Amygdala (tissue), 56 donors: Measurements from ENCODE around the gene SPINK5.
"Not testable (repeated sequence)": the region's sequence is repeated elsewhere in the genome, so short reads cannot be mapped to it uniquely, and the experiment has no call there.

Experiments used
- DNase-seq, 56 donors: peaks; one replicate each; lab custom pipeline; 2025; lab: John Stamatoyannopoulos, UW

Gene SPINK5, protein sequence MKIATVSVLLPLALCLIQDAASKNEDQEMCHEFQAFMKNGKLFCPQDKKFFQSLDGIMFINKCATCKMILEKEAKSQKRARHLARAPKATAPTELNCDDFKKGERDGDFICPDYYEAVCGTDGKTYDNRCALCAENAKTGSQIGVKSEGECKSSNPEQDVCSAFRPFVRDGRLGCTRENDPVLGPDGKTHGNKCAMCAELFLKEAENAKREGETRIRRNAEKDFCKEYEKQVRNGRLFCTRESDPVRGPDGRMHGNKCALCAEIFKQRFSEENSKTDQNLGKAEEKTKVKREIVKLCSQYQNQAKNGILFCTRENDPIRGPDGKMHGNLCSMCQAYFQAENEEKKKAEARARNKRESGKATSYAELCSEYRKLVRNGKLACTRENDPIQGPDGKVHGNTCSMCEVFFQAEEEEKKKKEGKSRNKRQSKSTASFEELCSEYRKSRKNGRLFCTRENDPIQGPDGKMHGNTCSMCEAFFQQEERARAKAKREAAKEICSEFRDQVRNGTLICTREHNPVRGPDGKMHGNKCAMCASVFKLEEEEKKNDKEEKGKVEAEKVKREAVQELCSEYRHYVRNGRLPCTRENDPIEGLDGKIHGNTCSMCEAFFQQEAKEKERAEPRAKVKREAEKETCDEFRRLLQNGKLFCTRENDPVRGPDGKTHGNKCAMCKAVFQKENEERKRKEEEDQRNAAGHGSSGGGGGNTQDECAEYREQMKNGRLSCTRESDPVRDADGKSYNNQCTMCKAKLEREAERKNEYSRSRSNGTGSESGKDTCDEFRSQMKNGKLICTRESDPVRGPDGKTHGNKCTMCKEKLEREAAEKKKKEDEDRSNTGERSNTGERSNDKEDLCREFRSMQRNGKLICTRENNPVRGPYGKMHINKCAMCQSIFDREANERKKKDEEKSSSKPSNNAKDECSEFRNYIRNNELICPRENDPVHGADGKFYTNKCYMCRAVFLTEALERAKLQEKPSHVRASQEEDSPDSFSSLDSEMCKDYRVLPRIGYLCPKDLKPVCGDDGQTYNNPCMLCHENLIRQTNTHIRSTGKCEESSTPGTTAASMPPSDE

GRCh38 chr5:148063861-148064260 is at the start of gene SPINK5:
Gene SPINK5 (plus strand): TSS chr5:148063980. CDS start chr5:148064045, 65 bp downstream.
- DNase-seq: no peak

DNA sequence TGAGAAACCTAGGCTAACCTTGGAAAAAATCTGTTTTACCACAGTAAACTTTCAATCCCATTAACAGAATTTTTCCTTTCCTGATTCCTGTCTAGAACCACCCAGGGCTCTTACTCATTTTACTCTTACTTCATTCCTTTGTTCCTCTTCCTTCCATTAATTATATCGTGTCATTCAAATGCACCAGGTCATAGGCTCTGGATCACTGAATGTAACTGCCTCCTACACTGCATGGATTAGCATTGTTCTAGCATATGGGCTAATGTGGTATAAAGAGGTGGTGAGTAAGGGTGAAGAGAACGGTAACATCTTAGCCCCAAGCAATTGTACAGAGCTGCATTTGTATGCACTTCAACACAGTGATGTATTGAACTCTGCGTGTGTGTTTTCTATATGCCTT is 49.5 kb upstream of the SPINK5 start:
- DNase-seq: no peak

DNA sequence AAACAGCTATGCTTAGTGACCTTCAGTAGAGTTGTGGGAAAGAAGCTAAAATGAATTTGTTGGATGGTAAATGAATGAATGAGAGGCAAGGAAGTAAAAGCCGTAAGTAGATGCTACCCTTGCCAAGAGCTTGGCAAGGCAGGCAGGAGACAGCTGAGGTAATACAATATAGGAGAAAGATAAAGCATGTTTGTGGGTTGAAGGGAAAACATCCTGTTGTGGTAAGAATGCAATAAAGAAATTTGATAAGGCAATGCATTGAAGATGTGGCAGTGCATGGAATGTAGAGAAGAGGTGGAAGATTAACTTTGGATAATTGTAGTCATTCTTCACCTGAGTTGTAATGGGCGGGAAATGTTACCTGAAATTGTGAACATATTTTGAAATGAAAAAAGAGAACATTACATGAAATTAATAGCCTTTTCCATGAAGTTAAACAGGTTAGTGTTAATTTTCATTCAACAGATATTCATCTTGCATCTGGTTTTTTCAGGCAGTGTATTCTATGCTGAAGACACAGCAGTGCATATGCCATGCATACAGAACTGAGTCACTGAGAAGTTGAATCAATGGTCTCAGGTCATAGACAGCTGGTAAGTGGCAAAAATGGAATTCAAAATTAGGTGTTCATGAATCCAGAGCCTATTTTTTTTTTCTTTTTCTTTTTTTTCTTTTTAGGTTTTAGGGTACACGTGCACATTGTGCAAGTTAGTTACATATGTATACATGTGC is 43.4 kb upstream of the SPINK5 start:
- DNase-seq: no peak

DNA sequence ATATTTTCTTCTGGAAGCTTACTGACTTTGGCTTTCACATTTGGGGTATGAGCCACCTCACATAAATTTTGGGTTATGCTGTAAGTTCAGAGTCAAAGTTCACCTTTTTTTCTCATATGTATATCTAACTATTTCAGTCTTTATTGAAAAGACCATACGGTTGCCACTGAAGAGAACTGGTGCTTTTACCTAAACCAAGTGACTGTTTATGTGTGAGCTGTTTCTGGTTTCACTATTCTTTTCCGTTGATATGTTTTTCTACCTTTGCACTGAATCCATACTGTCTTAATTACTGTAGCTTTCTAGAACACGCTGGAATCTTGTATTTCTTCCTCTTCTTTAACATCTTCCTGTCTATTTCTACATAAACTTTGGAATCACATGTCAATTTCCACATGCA is 36.3 kb upstream of the SPINK5 start:
- no peak for DNase-seq

- no peak for DNase-seq
Measured at GRCh38 chr5:148029131-148029530, 34.6 kb upstream of the SPINK5 start.

DNA sequence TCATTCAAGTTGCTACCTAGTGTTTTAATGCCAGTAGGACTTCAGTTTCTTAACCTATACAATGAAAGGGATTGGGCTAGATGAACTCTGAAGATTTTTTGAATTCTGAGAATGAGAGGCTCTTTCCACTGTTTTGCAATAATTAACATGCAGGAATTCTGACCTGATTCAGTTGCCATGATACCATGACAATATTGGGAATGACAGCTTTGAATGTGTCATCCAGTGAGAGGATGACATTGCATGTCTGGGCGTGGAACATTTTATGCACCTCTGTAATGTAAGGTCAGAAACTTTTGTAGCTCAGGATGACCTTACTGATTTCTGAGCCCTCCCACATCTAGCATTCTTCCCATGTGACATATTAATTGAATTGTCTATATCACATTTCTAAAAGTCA is 30.6 kb upstream of the SPINK5 start:
- no peak for DNase-seq

DNA sequence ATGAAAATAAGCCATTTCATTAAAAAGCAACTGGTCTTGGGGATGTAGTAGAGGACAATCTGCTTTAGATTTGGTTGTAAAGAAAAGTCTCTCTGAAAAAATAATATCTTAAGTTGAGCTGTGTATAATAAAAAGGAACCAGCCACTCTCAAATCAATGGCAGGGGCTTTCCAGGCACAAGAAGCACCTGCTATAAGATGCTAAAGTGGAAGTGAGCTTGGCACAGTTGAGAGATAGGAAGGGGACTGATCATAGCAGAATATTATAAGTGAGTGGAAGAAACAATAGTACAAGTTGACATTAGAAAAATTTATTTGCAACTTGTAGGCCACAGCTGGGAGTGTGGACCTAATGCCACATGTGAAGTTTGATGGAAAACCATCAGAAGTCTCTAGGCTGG is 28.1 kb upstream of the SPINK5 start:
- no peak for DNase-seq

DNA sequence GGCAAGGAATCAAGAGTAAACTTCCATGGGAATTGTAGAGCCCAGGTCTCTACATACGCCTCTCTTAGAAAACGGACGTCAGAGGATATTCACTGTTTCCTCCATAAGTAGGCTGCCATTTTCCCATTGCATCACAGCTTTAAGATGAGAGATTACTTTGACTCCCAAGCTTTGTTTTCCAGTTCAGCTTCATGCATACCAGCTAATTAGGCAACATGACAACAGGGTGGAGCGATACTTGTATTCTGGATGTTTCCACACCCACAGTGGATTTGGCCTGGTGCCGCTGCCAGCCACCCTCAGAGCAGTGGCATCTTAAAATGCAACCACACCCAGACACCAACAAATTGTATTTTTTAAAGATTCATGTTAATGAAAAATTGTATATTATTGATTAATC is 20.9 kb upstream of the SPINK5 start:
- DNase-seq: no peak

GRCh38 chr5:148043705-148044104 is 20.1 kb upstream of the SPINK5 start:
- no peak for DNase-seq

- not testable (repeated sequence) for DNase-seq
Measured at GRCh38 chr5:148055160-148055559, 8.6 kb upstream of the SPINK5 start.

- DNase-seq: no peak
Measured at GRCh38 chr5:148060309-148060708, 3.5 kb upstream of the SPINK5 start.

- no peak for DNase-seq
Measured at GRCh38 chr5:148060881-148061280, 2.9 kb upstream of the SPINK5 start.

- DNase-seq: no peak
Measured at GRCh38 chr5:148070621-148071020, 6.8 kb downstream of the SPINK5 start.

DNA sequence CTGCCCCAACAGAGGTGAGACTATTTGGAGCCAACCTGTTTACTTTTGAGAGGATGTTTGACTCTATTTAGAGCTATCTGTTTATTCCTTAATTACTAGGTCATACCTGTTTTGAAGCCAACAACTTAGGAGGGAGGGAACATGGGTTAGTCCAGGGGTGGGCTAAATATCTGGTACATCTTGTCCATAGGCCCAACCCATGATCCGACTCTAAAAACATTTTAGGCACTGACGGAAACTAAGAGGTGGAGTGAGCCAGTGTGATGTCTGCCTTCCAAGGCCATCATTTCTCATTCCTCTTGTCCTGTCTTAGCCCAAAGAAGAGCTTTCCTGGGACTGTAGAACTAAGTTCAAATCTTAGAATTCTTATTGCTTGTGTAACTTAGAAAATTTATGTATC is 8.4 kb downstream of the SPINK5 start:
- no peak for DNase-seq

GRCh38 chr5:148075529-148075928 is 11.7 kb downstream of the SPINK5 start:
- no peak for DNase-seq

DNA sequence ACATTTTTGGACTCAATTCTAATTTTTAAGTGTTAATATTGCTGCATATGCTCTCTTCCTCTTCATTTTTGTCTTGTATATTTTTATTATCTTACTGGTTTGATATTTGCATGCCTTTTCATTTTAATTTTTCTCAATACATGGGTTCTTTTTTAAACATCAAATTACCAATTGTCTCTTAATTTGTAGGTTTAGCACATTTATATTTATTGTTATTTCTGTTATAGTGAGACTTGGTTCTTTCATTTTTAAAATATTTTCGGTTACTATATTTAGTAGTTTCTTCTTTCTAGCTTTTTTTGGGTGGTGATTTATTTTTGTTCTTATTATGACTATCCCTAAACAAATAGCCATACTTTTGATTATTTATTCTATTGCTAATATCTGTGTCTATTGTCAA is 19.4 kb downstream of the SPINK5 start:
- no peak for DNase-seq

- DNase-seq: no peak
Measured at GRCh38 chr5:148084269-148084668, 20.5 kb downstream of the SPINK5 start.

DNA sequence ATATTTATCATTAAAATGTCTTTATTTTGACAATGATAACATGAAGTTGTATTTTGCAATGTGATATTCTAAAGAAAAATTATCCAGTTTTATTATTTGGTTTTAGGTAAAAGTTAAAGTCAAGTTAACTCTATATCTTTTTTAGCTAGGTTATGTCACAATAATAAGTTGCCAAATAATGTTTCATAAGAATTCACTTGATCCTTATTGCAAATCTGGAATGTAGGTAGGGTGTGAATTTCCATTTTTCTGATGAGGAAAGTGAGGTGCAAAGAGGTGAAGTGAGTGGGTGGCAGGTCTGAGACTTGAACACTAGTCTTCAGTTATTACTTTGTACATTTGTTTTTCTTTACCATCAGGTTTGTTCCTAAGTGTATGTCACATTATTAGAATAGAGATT is 21.5 kb downstream of the SPINK5 start:
- DNase-seq: no peak

- DNase-seq: no peak
Measured at GRCh38 chr5:148085977-148086705, 22.4 kb downstream of the SPINK5 start.
